SK-N-DZ (cell line): Measurements from ENCODE around the gene LEPR.

ENCODE experiments used
- small RNA-seq, 2 experiments: library from RNA; depleted of rRNA; stranded (forward); fragments of <200 nt; gene quantifications; one replicate each; pipeline ENCODE3, GENCODE V24; 2014

Gene LEPR

Small RNAs within 50 kb of the gene (small RNA-seq; reads per million reads assigned to genes)
- 0.03 to 0.04 reads per million in 2 experiments for gene RNU2-15P
